NT2/D1 (cell line): ENCODE results near the gene ANTXR1.

Experiments used
- SUZ12 ChIP-seq: IDR thresholded peaks from 2 replicates; pipeline ENCODE4 v1.6.1; 2011; ENCODE audit not compliant: insufficient read length, insufficient read depth; ENCODE audit errors: extremely low read depth
- YY1 ChIP-seq: IDR thresholded peaks from 2 replicates; pipeline ENCODE4 v1.6.1; 2011; ENCODE audit not compliant: insufficient read length, insufficient read depth
- ZNF274 ChIP-seq: IDR thresholded peaks from 2 replicates; pipeline ENCODE4 v1.6.1; 2011; ENCODE audit warnings: mild to moderate bottlenecking, low read depth, low read length

DNA sequence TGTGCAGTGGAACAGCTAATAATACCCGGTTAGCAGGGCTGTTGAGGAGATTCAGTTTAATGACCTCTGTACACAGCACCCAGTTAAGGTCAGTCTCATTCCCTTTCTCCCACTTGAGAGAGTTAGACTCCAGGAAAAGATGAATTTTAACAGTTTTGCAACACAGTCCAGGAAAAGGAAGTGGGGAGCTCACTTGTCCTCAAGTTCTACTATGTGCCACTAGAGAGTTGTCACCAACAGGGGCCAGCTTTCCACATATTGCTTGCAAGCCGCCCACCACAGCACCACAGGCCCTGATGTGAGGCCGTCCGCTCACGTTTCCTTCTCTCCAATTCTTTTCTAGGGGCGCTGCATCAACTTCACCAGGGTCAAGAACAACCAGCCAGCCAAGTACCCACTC is 231.9 kb downstream of the ANTXR1 start:
- TF ChIP-seq YY1, result no peak
- no peak for TF ChIP-seq ZNF274
- TF ChIP-seq SUZ12, result no peak
